HG03469 (cell line): ENCODE measurements around the gene NEDD9.

ENCODE experiments used
- ATAC-seq: cut with Tn5 transposase; IDR thresholded peaks from one replicate; pipeline ENCODE4 v1.9.1; 2021; ENCODE audit warnings: mild to moderate bottlenecking, moderate library complexity, moderate number of reproducible peaks; ENCODE audit not compliant: unreplicated experiment

The NEDD9 gene, protein sequence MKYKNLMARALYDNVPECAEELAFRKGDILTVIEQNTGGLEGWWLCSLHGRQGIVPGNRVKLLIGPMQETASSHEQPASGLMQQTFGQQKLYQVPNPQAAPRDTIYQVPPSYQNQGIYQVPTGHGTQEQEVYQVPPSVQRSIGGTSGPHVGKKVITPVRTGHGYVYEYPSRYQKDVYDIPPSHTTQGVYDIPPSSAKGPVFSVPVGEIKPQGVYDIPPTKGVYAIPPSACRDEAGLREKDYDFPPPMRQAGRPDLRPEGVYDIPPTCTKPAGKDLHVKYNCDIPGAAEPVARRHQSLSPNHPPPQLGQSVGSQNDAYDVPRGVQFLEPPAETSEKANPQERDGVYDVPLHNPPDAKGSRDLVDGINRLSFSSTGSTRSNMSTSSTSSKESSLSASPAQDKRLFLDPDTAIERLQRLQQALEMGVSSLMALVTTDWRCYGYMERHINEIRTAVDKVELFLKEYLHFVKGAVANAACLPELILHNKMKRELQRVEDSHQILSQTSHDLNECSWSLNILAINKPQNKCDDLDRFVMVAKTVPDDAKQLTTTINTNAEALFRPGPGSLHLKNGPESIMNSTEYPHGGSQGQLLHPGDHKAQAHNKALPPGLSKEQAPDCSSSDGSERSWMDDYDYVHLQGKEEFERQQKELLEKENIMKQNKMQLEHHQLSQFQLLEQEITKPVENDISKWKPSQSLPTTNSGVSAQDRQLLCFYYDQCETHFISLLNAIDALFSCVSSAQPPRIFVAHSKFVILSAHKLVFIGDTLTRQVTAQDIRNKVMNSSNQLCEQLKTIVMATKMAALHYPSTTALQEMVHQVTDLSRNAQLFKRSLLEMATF

GRCh38 chr6:11232193-11232769 is at the start of gene NEDD9:
NEDD9 (minus strand) TSS chr6:11232668; CDS start chr6:11232515, 153 bp downstream.
- peak; percentile 95 for ATAC-seq

GRCh38 chr6:11282245-11282644 is 49.8 kb upstream of the NEDD9 start:
- ATAC-seq, result no peak

DNA sequence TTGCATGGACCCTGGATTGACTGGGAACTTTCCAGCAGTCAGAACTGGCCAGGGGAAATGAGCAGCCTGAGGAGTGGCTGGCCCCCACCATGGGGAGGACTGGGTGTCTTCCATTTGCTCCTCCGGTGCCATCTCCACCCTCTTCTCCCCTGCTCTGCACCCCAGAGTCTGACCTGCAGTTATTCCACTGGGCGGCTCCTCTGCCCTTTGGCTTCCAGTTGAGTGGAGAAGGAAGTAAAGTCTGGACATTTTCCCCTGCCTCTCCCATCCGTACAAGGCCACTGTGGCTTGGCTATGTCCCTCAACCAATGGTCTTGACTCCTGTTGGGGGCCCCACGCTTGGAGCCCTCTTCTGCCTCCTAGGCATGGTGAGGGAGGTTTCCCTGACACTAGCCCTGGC is 47.9 kb upstream of the NEDD9 start:
- no peak for ATAC-seq

GRCh38 chr6:11279284-11279689 is 46.8 kb upstream of the NEDD9 start:
- no peak for ATAC-seq

GRCh38 chr6:11278207-11278559 is 45.7 kb upstream of the NEDD9 start:
- no peak for ATAC-seq

GRCh38 chr6:11277275-11278206 is 45.1 kb upstream of the NEDD9 start:
- ATAC-seq, result peak; percentile 43

- ATAC-seq, result no peak
Observed at GRCh38 chr6:11276911-11277274, 44.4 kb upstream of the NEDD9 start.

DNA sequence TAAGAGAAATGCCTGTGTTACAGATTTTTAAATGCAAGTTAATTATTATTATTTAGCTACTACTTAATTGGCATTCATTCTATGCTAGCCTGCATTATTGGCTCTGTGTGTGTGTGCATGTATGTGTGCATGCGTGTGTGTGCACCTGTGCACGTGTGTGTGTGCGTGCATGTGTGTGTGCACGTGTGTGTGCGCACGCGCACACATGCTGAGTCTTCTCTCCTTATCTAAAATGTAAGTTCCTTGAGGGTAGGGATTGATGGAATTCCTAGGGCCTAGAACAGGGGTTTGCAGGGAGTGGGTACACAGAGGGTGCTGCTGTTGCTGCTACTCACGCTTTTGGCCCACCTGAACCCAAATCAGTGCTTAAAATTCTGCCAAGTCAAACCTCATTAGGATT is 43.8 kb upstream of the NEDD9 start:
- no peak for ATAC-seq

DNA sequence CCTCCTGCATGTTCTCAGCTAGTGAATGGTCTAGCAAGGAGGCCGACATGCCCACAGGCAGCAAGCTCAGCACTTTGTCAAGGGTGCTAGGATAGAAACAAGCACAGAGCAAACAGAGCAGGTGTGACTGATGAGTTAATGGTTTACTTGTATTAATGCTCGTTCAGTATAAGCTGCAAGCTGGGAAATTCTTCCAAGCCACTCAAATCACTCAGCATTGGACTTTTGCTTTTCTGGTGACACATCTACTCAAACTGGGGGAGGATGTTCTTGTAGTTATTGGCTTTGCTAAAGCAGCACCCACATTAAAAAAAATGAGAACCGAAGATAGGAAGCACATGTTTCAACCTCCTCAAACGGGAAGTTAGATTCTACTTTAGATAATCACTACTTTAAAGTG is 43.1 kb upstream of the NEDD9 start:
- ATAC-seq, result peak; percentile 70

GRCh38 chr6:11273406-11274065 is 41.1 kb upstream of the NEDD9 start:
- ATAC-seq, result no peak

- ATAC-seq, result no peak
Observed at GRCh38 chr6:11272491-11273192, 40.2 kb upstream of the NEDD9 start.

- ATAC-seq, result no peak
Observed at GRCh38 chr6:11271228-11272020, 39.0 kb upstream of the NEDD9 start.

DNA sequence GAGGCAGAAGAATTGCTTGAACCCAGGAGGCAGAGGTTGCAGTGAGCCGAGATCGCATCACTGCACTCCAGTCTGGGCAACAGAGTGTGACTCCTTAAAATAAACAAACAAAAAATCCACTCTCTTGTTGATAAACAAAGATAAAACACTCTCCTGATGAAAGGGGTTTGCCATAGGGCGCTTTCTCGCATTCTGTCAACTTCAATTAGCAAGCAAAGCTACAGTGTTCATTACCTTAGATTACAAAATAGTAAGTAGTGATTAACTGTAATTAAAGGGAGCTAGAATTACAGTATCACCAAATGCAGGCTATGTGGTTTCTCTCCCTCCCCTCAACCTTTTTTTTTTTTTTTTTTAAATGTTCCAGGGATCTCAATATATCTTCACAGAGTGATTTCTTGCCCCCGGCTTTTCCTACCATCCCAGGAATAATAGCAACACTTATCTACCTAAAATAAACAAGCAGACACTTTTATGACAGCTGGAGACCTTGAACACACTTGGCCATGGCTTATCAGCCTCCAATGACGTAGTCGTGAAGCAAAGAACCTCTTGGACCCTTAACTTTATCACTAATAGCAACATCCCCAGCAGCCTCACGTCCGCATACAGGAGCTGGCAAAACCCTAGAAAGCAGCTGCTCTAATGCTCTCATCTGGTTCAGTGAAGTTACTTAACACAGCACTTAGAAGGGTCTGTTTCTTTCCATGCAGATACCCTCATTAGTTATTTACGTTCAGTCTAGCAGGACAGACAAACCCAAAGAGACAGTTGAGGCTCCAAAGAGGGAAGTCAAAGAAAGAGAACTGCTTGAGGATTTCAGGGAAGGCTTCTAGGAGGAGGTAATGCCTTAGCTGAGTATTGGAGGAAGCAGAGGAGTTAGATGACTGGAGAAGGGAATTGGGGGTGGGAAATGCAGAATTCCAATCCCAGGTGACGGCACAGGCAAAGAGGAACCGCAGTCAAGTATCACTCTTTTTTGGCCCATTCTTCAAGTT is 37.9 kb upstream of the NEDD9 start:
- no peak for ATAC-seq

- no peak for ATAC-seq
Observed at GRCh38 chr6:11268978-11269377, 36.5 kb upstream of the NEDD9 start.

- ATAC-seq, result no peak
Observed at GRCh38 chr6:11266926-11267325, 34.5 kb upstream of the NEDD9 start.

GRCh38 chr6:11265932-11266331 is 33.5 kb upstream of the NEDD9 start:
- no peak for ATAC-seq

GRCh38 chr6:11264100-11264499 is 31.6 kb upstream of the NEDD9 start:
- no peak for ATAC-seq
